GM21515 (cell line): ENCODE measurements around the gene POFUT1.
A peak's percentile ranks its signal among the peaks of the same experiment; 100 is the strongest.
"Not testable (repeated sequence)": the region's sequence is repeated elsewhere in the genome, so short reads cannot be mapped to it uniquely, and the experiment has no call there.

Source experiments
- ATAC-seq: cut with Tn5 transposase; IDR thresholded peaks from one replicate; pipeline ENCODE4 v1.9.1; 2021; ENCODE audit not compliant: unreplicated experiment

The POFUT1 gene

DNA sequence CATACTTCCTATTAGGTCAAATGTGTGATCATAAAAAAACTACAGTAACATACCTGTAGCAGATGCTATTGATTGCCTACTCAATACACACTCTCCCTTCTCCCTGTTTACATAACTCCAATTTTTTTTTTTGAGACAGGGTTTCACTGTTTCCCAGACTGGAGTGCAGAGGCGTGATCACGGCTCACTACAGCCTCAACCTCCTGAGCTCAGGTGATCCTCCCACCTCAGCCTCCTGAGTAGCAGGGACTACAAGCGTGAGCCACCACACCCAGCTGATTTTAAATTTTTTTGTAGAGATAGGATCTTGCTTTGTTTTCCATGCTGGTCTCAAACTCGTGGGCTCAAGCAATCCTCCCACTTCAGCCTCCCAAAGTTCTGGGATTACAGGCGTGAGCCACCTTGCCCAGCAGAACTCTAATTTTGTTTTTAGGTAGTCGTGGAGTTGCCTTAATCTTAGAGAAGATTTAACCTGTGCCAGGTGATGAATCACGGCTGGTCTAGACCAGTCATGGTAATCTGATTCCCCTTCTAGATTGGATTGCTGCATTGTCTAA, 55.8 kb downstream of the POFUT1 start:
- ATAC-seq, result no peak

DNA sequence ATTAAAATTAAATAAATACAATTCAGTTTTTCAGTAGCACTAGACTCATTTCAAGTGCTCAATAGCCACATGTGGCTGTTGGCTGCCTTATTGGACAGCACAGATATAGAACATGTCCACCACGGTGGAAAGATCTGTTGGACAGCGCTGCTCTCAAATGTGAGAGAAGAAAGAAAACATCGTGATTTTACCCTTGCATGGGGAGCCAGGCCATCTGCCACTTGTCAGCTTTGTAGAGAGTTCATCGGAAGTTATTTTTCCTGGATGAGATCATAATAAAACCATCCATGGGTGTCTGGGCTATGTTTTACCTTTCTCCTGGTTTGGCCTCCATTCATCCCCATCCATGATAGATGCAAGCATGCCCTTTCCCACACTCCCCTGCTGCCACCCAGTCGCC, 63.9 kb downstream of the POFUT1 start:
- ATAC-seq, result no peak

DNA sequence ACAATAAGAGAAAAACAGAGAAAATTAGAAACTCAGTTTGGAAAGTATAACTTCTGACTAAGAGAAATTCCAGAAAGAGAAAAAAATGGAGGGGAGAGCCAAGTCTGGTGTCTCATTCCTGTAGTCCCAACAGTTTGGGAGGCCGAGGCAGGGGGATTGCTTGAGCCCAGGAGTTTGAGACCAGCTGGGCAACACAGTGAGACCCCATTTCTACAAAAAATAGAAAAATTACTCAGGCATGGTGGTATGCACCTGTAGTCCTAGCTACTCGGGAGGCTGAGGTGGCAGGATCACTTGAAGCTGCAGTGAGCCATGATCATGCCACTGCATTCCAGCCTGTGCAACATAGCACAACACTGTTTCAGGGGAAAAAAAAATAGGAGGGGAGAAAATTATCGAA, 66.7 kb downstream of the POFUT1 start:
- no peak for ATAC-seq

DNA sequence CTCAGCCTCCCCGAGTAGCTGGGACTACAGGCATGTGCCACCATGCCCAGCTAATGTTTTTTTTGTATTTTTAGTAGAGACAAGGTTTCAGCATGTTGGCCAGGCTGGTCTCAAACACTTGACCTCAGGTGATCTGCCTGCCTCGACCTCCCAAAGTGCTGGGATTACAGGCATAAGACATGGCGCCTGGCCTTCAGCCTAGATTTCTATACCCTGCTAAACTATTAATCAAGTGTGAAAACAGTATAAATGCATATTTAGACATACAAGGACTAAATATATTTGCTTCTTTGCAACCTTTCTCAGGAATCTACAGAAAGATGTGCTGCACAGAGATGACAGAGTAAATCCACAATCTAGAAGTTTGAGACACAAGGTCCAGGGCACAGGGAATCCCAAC, 67.5 kb downstream of the POFUT1 start:
- not testable (repeated sequence) for ATAC-seq

DNA sequence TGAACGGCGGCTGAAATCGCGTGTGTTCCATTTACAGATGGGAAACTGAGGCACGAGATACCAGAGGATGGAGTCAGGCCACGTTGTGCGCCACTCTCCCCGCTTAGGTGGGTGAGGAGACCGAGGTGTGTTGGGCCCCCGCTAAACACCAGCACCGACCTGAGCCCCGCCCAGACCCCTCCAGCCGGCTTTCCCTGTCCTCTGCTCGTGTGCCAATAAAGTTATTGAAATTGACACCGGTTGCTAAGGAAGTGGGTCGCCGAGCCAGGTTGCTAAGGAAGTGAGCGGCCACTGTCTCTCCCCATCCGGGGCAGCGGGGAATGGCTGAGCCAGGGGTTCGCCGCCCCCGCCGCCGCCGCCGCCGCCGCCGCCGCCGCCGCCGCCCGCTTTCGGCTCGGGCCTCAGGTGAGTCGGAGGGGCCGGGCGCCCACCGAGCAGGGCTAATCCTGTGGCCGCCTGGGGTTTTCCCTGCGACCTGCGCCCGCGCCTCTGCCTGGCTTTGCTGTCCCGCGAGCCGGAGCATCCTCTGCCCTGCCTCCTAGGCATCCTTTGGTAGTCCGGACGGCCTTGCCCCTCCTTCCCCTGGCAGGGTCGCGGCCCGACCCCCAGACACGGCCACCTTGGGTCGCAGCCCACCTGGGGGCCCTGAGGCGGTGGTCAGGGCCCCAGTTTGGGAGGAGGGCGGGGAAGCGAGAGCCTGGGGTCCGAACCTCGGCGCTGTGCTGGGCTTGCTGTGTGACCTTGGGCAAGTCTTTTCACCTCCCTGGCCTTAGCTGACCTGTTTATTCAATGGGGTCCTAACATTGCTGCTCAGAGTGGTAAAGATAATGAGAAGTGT, 69.9 kb downstream of the POFUT1 start, which contains the start of gene KIF3B:
KIF3B (plus strand) TSS at position 291 of the 838 bp plus-strand sequence. CDS start 32,127 bp downstream, outside the sequence.
- peak; percentile 81 for ATAC-seq

DNA sequence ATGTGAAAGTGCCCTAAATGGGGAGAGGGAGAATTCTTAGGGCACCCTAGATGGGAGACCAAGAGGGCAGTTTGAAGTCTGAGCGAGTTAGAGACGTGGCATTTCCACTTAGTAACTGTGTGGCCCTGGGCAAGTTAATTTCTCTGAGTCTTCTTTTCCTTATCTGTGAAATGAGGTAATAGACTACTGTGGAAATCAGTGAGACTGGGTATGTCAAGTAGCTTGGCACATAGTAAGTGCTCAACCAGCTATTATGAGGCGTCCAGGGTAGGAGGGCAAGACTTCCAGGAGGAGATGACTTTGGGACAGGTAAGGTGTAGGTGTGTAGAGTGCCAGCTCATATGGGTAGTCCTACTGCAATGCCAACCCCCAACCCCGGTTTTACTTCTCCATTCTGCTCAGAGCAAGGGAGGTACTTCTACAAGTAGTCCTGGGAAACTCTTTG, 70.5 kb downstream of the POFUT1 start:
- peak; percentile 50 for ATAC-seq

DNA sequence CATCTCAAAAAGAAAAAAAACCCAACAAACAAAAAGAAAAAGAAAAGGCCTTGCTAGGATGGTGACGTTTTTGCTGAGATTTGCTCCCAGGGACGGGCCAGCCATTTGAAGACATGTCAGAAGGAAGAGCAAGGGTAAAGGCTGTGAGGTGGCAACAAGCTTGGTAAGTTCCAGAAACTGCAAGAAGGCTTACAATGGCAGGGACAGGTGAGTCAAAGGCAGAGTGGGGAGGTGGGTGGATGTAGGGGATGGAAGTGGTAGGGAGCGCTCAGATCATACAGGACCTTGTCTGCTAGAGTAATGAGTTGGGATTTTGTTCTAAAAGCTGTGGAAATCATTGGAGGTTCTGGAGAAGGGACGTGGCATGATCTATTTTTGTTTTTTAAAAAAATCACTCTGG, 74.0 kb downstream of the POFUT1 start:
- ATAC-seq, result no peak

DNA sequence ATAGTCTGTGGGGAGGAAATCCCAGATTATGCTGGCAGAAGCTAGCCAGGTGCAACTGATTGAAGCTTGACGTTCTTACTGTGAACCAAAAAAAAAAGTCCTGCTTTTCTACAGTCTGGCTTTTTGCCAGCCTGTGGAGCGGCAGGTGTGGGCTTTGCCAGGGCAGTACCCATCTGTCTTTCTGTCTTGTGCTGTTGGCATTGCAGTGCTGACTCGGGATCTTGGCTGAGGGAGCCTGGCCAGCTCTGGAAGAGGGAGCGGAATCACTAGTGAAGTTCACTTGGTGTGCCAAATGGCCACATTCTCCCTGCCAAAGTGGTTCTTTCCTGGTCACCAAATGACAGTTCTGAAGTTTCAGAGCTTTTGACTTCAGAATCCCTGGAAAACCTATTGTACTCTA, 74.8 kb downstream of the POFUT1 start:
- ATAC-seq, result no peak

DNA sequence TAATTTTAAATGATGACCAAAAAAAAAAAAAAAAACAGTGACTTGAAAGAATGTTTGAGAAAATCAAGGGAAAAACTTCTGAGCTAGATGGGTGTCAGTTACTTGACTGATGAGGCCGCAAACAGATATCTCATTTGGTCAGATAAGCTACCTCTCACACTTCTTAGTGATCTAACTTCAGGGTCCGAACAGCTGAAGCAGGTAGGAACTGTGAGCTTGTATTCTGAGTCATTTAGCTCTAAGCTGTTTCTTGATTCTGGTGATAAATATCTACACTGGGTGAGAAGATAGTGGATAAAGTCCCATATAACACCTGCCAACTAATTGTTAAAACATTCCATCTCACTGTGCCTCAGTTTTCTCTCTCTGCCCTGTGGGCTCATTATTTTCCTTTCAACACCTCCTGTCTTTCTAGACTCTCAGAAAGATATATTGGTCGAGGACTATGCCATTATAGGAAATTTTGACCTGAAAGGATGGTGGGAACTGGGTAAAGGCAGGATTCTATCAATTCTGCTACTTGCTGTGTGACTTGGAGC, 77.5 kb downstream of the POFUT1 start:
- no peak for ATAC-seq

DNA sequence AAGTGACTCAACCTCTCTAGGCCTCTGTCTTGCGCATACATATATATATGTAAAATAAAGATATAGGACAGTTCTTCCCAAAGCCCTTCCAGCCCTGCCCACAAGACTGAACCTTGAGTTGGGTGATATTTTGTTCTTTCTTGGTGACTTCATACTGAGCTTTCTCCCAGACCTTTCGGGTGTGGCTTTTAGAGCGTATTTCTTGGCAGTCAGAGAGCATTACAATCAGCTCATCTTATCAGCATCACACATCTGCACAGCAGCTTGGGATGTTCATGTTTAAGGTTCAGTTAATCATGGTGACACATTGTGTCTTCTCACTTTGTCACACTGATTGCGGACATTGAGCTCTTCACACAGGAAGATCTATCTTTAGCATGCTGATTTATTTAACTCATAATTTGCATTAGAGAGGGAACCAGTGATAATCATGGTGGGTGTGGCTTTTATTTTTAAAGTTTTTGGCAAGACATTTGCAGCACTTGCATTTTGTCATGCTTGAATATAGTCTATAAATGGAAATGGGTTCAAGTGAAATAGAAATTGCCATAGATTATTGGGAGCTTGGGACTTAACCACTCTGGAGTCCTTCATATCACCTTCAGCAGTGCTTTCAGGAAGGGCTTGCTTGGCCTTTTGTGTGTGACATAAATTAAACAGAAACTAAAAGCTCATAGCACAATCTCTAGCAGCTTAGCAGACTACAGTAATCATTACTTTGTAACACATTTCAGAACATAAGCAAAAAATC, 78.1 kb downstream of the POFUT1 start:
- ATAC-seq, result no peak

DNA sequence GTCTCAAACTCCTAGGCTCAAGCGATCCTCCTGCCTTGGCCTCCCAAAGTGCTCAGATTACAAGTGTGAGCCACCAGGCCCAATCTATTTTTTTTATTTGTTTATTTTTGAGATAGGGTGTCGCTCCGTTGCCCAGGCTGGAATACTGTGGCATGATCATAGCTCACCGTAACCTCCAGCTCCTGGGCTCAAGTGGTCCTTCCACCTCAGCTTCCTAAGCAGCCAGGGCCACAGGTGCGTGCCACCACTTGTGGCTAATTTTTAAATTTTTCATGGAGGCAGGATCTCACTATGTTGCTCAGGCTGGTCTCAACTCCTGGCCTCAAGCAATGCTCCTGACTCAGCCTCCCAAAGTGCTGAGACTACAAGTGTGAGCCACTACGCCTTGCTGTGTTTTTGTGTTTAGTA, 79.6 kb downstream of the POFUT1 start:
- no peak for ATAC-seq
